HepG2 (cell line): ENCODE results near the gene ECE2.

Experiments used
- NR3C1 ChIP-seq: sonication (generic); formaldehyde crosslinking; IDR thresholded peaks from 2 replicates; pipeline ENCODE4 v1.4.0; 2020; ENCODE audit warnings: missing genetic modification reagents
- RAD21 ChIP-seq: fragments of 450-650 bp; formaldehyde crosslinking; IDR thresholded peaks from 2 replicates; pipeline ENCODE4 v1.5.0; 2020; ENCODE audit warnings: mild to moderate bottlenecking
- ZNF629 ChIP-seq: sonication (generic); formaldehyde crosslinking; conservative IDR thresholded peaks from 2 replicates; pipeline ENCODE4 v1.5.0; 2020; ENCODE audit warnings: missing genetic modification reagents
- TF ChIP-seq, protein P1 (sequence below): sonication (generic); formaldehyde crosslinking; IDR thresholded peaks from 2 replicates; pipeline ENCODE4 v1.9.0; 2021; ENCODE audit warnings: missing genetic modification reagents, mild to moderate bottlenecking, borderline replicate concordance
- TF ChIP-seq, protein P2 (sequence below), 2 experiments: IDR thresholded peaks; 2 replicates each; pipeline ENCODE4 v1.6.1; 2011 to 2012; ENCODE audit warnings: low read length in 2 of 2, borderline replicate concordance in 1 of 2, low read depth in 1 of 2, mild to moderate bottlenecking in 1 of 2, moderate library complexity in 1 of 2

DNA sequence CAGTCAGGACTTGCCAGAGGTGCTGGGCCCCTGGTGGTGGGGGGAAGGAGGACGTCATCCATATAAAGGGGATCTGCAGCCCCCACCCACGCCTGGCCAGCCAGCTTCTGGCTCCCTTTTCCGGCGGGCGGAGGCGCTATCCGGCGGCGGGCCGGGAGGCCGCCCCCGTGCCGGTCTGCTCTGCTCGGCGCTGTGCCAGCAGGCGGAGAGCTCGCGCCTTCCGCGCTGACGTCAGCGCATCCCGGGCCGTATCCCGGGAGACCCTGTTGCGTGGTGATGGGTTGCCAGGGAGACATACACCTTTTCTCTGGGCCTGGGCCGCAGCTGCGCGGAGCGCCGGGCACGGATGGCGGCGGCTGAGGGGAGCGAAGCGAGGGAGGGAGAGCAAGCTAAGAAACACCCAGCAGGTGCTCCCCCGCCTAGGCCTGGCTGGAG, 62.7 kb downstream of the ECE2 start:
- TF ChIP-seq RAD21 (CRISPR knock-in tag) = no peak
- TF ChIP-seq, protein P1, sequence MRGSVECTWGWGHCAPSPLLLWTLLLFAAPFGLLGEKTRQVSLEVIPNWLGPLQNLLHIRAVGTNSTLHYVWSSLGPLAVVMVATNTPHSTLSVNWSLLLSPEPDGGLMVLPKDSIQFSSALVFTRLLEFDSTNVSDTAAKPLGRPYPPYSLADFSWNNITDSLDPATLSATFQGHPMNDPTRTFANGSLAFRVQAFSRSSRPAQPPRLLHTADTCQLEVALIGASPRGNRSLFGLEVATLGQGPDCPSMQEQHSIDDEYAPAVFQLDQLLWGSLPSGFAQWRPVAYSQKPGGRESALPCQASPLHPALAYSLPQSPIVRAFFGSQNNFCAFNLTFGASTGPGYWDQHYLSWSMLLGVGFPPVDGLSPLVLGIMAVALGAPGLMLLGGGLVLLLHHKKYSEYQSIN (CRISPR knock-in tag) = no peak
- TF ChIP-seq NR3C1 (CRISPR knock-in tag) = no peak
- TF ChIP-seq, protein P2, sequence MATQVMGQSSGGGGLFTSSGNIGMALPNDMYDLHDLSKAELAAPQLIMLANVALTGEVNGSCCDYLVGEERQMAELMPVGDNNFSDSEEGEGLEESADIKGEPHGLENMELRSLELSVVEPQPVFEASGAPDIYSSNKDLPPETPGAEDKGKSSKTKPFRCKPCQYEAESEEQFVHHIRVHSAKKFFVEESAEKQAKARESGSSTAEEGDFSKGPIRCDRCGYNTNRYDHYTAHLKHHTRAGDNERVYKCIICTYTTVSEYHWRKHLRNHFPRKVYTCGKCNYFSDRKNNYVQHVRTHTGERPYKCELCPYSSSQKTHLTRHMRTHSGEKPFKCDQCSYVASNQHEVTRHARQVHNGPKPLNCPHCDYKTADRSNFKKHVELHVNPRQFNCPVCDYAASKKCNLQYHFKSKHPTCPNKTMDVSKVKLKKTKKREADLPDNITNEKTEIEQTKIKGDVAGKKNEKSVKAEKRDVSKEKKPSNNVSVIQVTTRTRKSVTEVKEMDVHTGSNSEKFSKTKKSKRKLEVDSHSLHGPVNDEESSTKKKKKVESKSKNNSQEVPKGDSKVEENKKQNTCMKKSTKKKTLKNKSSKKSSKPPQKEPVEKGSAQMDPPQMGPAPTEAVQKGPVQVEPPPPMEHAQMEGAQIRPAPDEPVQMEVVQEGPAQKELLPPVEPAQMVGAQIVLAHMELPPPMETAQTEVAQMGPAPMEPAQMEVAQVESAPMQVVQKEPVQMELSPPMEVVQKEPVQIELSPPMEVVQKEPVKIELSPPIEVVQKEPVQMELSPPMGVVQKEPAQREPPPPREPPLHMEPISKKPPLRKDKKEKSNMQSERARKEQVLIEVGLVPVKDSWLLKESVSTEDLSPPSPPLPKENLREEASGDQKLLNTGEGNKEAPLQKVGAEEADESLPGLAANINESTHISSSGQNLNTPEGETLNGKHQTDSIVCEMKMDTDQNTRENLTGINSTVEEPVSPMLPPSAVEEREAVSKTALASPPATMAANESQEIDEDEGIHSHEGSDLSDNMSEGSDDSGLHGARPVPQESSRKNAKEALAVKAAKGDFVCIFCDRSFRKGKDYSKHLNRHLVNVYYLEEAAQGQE (IDR thresholded peaks at IDR 0.05; ENCODE audit: borderline replicate concordance in 1 of 2, low read depth in 1 of 2, low read length in 2 of 2) = no peak
- TF ChIP-seq ZNF629 = no peak
